Measurements from ENCODE around the gene RCAN3.

DNA sequence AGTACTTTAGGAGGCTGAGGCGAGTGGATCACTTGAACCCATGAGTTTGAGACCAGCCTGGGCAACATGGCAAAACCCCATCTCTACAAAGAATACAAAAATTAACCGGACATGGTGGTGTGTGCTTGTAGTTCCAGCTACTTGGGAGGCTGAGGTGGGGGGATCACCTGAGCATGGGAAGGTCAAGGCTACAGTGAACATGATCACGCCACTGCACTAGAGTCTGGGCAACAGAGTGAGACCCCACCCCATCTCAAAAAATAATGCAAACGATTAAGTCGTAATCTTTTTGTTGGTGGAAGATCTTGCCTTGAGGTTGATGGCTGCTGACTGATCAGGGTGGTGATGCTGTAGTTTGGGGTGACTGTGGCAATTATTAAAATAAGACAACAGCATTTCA lies 6.3 kb downstream of the RCAN3 start:
- TF ChIP-seq, protein P1, sequence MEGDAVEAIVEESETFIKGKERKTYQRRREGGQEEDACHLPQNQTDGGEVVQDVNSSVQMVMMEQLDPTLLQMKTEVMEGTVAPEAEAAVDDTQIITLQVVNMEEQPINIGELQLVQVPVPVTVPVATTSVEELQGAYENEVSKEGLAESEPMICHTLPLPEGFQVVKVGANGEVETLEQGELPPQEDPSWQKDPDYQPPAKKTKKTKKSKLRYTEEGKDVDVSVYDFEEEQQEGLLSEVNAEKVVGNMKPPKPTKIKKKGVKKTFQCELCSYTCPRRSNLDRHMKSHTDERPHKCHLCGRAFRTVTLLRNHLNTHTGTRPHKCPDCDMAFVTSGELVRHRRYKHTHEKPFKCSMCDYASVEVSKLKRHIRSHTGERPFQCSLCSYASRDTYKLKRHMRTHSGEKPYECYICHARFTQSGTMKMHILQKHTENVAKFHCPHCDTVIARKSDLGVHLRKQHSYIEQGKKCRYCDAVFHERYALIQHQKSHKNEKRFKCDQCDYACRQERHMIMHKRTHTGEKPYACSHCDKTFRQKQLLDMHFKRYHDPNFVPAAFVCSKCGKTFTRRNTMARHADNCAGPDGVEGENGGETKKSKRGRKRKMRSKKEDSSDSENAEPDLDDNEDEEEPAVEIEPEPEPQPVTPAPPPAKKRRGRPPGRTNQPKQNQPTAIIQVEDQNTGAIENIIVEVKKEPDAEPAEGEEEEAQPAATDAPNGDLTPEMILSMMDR (conservative IDR thresholded peaks at IDR 0.05) = no peak
- no peak for TF ChIP-seq EZH2 (IDR thresholded peaks at IDR 0.05; ENCODE audit: low read depth)
